HK-2 (cell line): Measurements from ENCODE around the gene NAIP.
"Not testable (repeated sequence)": the region's sequence is repeated elsewhere in the genome, so short reads cannot be mapped to it uniquely, and the experiment has no call there.

Source experiments
- DNase-seq: peaks from one replicate; pipeline ENCODE4 v3.0.0-alpha.2; 2018; ENCODE audit not compliant: unreplicated experiment

The NAIP gene

GRCh38 chr5:71025289-71025953 is at the start of gene NAIP:
Gene NAIP, minus strand, starts transcription at chr5:71025339. Its CDS starts 12,424 bp downstream, at chr5:71012915.
- DNase-seq = not testable (repeated sequence)

- DNase-seq = not testable (repeated sequence)
Observed at GRCh38 chr5:71067262-71067928, 42.3 kb upstream of the NAIP start, which contains the start of gene GTF2H2. Gene GTF2H2, minus strand, starts transcription at chr5:71067676. Its CDS starts 4,913 bp downstream, at chr5:71062763.

- not testable (repeated sequence) for DNase-seq
Observed at GRCh38 chr5:71061322-71061721, 36.2 kb upstream of the NAIP start.

GRCh38 chr5:71059426-71059825 is 34.3 kb upstream of the NAIP start:
- not testable (repeated sequence) for DNase-seq

GRCh38 chr5:71044808-71045207 is 19.7 kb upstream of the NAIP start:
- DNase-seq = not testable (repeated sequence)

- not testable (repeated sequence) for DNase-seq
Observed at GRCh38 chr5:71044128-71044527, 19.0 kb upstream of the NAIP start.

- not testable (repeated sequence) for DNase-seq
Observed at GRCh38 chr5:71031046-71031776, 6.1 kb upstream of the NAIP start.

- DNase-seq = not testable (repeated sequence)
Observed at GRCh38 chr5:71020643-71021042, 4.5 kb downstream of the NAIP start.

GRCh38 chr5:71018376-71019005 is 6.6 kb downstream of the NAIP start:
- not testable (repeated sequence) for DNase-seq

- no peak for DNase-seq
Observed at GRCh38 chr5:71014176-71014575, 11.0 kb downstream of the NAIP start.

- DNase-seq = no peak
Observed at GRCh38 chr5:71013575-71013974, 11.6 kb downstream of the NAIP start.

GRCh38 chr5:71011194-71011792 is 13.8 kb downstream of the NAIP start:
- DNase-seq = no peak

- DNase-seq = not testable (repeated sequence)
Observed at GRCh38 chr5:71006983-71007382, 18.2 kb downstream of the NAIP start.

GRCh38 chr5:70984882-70985281 is 40.3 kb downstream of the NAIP start:
- DNase-seq = not testable (repeated sequence)

- not testable (repeated sequence) for DNase-seq
Observed at GRCh38 chr5:70967220-70967619, 57.9 kb downstream of the NAIP start.

GRCh38 chr5:70964531-70964930 is 60.6 kb downstream of the NAIP start:
- not testable (repeated sequence) for DNase-seq

- not testable (repeated sequence) for DNase-seq
Observed at GRCh38 chr5:70953068-70953467, 72.1 kb downstream of the NAIP start.

GRCh38 chr5:70932560-70932959 is 92.6 kb downstream of the NAIP start:
- DNase-seq = not testable (repeated sequence)

GRCh38 chr5:70931709-70932368 is 93.3 kb downstream of the NAIP start:
- DNase-seq = not testable (repeated sequence)

GRCh38 chr5:70925211-70925562 is 100.0 kb downstream of the NAIP start:
- not testable (repeated sequence) for DNase-seq
